HG02840 (cell line): ENCODE data around the gene DGCR8.

ENCODE experiments used
- ATAC-seq: cut with Tn5 transposase; IDR thresholded peaks from one replicate; pipeline ENCODE4 v1.9.1; 2021; ENCODE audit warnings: mild to moderate bottlenecking, moderate library complexity, moderate number of reproducible peaks; ENCODE audit not compliant: unreplicated experiment, low FRiP score

Gene DGCR8

DNA sequence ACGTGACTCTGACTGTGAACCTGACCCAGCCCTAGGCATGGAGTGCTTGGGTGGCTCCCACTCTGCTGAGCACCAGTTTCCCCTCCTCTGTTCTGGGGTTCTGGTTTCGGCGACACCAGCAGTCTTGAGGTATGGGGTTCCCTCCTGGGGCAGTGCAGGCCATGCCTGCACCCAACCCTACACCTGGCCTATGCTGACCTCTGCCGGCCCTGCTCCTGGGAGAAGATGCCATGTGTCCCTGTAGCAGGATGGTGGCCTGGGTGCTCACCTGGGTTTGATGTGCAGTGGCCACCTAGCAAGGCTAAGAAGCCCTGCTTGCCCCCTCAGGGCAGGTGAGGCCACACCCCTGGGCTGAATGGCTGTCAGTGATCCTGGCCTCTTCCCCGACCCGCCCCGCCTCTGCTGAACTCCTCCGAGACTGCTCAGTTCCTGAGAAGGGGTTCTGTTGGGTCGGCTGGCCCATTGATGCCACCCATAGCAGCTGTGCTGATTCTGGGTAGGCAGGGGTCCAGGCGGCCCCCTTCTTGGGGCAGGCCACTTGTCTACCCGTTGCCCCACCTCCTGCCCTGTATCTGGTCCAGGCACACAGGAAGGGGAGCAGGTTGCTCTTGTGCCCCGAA, 54.0 kb downstream of the DGCR8 start:
- no peak for ATAC-seq

DNA sequence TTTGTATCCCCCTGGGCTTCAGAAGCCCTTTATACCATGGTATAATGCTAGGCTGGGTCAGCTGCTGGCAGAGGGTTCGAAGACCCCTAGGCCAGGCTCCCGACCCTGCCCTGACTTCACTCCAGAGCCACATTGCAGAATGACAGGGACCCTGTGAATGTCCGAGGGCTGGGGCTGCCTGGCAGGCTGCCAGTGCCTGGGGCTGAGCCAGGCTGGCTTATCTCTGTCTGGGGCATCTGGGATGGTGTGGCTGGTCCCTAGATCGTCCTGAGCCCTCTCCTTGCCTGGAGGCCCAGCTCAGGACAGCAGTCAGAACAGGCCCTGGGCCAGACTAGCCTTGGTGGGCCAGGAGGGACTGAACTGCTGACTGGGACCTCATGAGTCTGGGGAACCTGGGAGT, 55.2 kb downstream of the DGCR8 start:
- no peak for ATAC-seq

DNA sequence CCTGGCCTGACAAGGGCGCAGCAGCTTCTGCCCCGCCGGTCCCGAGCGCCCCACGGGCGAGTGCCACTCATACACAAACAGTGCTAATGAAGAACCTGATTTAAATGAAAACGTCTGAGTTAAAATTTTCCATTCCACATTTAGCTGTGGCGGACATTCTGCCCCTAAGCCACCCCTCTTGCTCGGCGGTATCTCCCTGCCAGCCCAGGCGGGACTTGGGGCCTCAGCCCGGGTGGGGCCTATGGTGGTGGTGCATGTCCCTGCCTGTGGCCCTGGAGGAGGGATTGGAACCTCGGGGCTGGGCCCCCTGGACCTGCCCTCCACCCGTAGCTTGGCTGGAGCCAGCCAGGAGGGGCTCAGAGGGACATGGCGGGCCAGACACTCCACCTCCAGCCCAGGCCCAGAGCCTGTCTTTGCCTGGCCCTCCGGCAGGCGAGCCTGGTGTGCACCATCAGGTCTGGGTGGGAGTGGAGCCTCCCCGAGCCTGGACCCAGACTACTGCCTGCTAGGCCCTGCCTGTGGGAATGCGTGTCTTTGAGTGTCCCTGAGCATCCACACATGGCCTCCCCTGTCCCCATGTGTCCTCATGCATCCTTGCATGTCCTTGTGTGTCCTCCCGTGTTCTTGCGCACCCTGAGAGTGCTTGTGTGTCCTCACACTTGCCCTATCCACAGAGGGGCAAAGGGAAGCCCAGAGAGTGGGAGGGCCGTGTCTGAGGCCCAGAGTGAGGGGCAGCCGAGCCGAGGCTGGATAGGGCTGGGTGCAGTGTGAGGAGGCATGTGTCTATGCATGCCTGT, 56.0 kb downstream of the DGCR8 start:
- no peak for ATAC-seq

DNA sequence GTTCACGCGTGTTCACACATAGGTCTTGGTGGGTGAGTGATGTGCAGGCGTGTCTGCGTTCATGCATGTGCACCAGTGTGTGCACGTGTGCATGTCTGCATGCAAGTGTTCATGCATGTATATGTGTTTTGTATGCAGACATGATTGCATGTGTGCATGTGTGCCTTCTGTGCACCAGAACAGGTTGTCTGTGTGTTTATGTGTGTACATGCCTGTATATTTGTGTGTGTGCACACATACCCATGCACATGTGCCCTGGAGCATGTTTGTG, 56.5 kb downstream of the DGCR8 start:
- ATAC-seq, result no peak

- no peak for ATAC-seq
Measured at GRCh38 chr22:20137113-20137512, 57.1 kb downstream of the DGCR8 start.

DNA sequence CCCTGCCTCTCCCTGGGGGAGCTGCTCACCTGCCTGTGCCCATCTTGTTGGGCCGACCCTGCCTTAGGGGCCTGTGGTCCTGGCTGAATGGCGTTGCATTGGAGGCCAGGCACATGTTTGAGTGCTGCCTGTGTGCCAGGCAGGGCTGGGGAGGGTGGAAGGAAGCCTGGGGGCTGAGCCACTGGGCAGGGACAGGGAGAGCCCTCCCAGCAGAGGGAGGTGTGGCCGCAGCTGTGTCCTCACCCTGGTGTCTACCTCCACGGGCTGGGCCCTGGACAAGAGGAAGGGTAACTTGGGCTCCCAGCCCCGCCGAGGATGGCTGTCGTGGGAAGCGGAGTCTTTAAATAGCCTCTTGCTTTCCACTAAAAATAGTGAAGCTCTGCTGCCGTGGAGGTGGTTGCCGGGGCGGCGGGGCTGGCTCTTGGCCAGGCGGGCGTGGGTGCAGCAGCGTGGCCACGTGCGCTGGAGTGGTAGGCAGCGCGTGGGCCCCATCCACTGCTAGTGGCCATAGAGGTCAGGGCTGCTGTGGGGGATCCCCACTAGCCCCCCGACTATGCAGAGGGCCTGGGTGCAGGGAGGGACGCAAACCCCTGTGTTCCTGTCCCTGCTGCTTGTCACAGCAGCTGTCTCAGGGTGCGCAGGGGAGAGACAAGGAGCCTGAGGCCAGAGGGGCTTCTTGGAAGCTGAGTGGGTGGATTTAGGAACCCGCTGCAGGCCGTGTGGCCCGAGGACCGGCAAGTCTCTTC, 57.8 kb downstream of the DGCR8 start:
- ATAC-seq, result no peak

DNA sequence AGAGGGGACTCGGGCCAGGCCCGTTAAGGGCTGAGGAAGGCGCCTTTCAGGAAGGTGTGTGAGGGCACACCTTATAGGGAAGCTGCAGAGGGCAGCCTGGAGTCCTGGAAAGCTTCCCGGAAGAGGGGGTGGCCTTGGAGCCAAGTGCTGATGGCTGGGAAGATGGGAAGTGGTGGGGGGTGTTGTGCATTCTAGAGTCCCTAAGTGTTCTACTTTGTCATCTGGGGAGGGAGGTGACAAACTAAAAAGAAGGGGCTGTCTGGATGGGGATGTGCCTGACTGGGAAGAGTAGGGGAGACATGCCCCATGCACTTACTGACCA, 58.3 kb downstream of the DGCR8 start:
- ATAC-seq, result no peak

DNA sequence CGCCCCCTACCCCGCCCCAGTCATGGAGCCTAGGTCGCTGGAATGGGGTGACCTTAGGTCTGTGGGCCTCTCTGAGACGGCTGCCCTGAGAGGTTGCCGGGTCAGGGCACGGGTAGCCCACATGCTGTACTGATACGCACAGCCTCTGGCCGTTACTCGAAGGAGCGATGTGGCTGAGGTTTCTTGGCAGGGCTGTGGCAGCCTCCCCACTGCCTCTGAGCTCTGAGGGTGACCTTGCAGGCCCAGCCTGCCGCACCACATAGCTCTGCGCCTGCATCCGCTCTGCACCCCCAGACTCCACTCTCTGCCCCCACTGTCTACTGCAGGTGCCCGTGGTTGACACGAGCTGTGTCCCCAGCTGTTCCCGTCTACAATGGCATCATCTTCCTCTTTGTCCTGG, 58.8 kb downstream of the DGCR8 start:
- no peak for ATAC-seq

- no peak for ATAC-seq
Measured at GRCh38 chr22:20139391-20140106, 59.5 kb downstream of the DGCR8 start.

DNA sequence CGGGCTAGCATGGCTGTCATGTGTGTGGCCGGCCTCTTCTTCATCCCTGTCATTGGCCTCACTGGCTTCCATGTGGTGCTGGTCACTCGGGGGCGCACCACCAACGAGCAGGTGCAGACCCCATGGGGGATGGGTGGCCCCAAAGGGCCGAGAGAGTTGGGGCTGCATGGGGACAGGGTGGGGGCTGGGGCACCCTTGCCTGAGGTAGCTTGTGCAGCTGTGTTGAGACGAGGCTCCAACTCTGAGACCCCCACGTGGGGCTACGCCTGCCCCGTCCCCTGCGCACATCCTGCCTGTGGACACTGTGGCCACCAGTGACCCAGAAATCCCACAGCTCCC, 60.0 kb downstream of the DGCR8 start:
- no peak for ATAC-seq

GRCh38 chr22:20140521-20140964, 60.5 kb downstream of the DGCR8 start:
- no peak for ATAC-seq

DNA sequence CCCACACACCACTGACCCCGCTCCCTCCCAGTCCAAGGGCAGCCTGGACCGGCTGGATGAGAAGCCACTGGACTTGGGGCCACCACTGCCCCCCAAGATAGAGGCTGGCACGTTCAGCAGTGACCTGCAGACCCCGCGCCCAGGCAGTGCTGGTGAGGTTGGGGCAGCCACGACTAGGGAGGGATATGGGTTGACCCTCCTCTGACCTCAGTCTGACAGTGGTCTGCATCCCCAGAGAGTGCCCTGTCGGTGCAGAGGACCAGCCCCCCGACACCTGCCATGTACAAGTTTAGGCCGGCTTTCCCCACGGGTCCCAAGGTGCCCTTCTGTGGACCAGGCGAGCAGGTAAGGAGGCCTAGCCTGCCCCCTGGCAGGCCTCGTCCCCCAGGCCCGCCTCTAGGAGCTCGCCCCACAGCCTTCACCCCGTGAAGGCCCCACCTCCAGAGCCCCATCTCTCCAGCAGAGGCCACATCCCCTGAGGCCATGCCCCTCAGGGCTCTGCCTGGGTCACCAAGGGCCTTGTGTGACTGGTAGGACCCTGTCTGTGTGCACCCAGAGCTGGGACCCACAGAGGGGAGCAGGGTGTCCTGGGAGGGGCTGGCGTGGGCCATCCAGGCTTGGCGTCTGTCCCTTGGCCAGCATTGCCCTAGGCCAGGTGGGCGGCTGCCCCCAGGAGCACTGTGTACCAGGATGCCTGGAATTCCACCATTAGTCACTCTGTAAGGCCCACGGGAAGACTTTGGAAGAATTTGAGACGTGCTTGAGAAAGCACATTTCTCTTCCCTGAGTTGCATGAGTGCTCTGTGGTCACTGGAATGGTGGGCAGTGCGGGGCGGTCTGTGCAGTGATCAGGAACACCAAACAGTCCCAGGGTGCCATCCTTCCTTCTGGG, 61.4 kb downstream of the DGCR8 start:
- no peak for ATAC-seq

GRCh38 chr22:20142711-20143621, 62.9 kb downstream of the DGCR8 start:
- no peak for ATAC-seq

DNA sequence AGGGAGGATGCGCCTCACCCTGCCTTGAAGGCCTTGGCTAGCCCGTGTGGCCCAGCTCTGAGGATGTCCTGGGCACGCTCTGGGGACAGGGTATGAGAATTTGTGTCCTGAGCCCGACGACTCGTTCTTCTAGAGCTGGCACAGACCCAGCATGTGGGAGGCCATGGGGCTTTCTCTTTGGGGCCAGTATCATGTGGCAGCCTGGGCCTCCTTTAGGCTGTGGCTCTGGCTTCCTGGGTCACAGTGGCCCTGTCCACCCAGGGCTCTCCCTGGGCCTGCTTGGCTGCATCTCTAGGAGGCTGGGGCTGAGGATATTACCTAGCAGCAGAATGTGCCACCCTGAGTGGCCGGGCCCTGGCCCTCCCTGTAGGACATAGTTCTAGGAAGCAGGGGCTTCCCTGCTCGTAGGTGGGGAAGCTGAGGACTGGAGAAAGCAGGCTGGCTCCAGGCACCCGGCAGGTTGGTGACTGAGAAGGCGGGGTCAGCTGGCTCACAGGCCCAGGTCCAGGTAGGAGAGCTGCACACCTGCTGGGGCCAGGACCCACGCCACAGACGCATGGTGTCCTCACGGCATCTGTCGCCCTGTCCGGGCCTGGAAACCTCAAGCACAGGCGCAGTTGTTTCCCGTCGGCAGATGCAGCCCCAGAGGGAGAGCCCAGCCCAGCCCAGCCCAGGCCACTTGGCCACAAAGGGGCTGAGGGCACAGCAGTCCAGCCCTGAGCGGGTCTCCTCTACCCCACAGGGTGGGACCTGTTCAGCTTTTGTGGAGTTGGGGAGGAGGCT, 64.0 kb downstream of the DGCR8 start:
- ATAC-seq, result no peak

- no peak for ATAC-seq
Measured at GRCh38 chr22:20145206-20145831, 65.3 kb downstream of the DGCR8 start.

DNA sequence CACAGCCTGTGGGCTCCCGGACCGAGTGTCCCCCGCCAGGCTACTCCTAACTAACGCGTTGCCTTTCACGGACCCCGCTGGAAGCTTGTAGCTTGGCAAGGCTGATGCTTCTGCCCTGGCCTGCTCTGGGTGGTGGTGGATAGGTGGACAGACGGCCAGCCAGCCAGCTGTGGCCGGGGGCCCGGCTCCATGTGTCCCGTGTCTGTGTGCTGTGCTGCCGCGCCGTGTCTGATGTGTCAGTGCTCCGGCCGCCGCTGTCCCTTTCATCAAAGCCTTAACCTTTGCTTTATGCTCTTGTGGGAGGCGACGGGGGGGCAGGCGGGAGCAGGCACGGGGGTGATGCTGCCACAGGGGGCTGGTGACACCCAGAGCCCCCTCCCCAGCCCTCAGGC, 65.8 kb downstream of the DGCR8 start:
- no peak for ATAC-seq

GRCh38 chr22:20146777-20147176, 66.7 kb downstream of the DGCR8 start:
- ATAC-seq, result no peak
